GM21390 (cell line): Measurements from ENCODE around the gene CHMP4A.
"Not testable (repeated sequence)": the region's sequence is repeated elsewhere in the genome, so short reads cannot be mapped to it uniquely, and the experiment has no call there.

ENCODE experiments used
- ATAC-seq: cut with Tn5 transposase; IDR thresholded peaks from one replicate; pipeline ENCODE4 v1.9.1; 2021; ENCODE audit not compliant: unreplicated experiment

The CHMP4A gene

DNA sequence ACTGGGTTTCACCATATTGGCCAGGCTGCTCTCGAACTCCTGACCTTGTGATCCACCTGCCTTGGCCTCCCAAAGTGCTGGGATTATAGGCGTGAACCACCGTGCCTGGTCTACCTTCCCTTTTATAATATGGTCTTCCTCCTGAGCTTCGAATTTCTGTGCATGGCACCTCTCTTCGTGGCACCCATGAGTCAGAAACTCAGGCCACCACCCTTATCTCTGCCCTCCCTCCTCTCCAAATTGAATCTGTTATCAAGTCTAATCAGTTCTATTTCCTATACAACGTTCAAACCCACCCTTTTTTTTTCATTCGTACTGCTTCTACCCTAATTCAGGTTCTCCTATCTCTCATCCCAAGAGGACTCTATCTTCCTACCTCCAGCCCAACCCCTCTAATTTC, 34.1 kb upstream of the CHMP4A start:
- ATAC-seq, result no peak

GRCh38 chr14:24246765-24247212, 33.5 kb upstream of the CHMP4A start:
- no peak for ATAC-seq

GRCh38 chr14:24245350-24245749, 32.1 kb upstream of the CHMP4A start:
- ATAC-seq, result not testable (repeated sequence)

- no peak for ATAC-seq
Measured at GRCh38 chr14:24243336-24243836, 30.1 kb upstream of the CHMP4A start.

DNA sequence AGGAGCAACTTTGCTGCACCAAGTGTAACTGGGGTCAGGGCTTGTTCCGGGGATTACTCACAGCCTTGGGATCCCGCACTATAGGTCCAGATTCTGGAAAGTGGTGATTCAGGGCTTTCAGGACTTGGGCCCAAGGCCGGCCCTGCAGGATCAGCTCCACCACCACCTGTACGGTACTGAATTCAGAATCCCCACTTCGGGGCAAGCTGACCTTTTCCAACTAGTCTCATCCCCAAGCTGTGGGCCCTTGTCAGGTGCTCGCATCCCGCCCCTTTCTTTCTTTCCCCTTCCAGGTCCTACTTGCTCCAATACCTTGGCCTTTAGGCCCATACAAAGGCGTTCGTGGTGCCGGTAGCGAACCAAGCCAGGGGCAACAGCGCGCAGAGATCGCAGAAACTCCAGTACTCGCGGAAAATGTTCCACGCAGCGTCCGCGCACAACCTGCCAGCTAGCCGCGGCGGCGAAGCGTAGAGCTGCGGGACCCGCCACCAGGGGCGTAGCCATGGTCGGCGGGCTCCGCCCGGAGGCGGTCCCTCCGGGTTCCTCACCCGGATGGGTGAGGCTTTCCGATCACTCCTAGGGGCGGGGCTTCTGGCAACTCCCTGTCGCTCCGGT, 28.6 kb upstream of the CHMP4A start:
- ATAC-seq, result peak; percentile 77

DNA sequence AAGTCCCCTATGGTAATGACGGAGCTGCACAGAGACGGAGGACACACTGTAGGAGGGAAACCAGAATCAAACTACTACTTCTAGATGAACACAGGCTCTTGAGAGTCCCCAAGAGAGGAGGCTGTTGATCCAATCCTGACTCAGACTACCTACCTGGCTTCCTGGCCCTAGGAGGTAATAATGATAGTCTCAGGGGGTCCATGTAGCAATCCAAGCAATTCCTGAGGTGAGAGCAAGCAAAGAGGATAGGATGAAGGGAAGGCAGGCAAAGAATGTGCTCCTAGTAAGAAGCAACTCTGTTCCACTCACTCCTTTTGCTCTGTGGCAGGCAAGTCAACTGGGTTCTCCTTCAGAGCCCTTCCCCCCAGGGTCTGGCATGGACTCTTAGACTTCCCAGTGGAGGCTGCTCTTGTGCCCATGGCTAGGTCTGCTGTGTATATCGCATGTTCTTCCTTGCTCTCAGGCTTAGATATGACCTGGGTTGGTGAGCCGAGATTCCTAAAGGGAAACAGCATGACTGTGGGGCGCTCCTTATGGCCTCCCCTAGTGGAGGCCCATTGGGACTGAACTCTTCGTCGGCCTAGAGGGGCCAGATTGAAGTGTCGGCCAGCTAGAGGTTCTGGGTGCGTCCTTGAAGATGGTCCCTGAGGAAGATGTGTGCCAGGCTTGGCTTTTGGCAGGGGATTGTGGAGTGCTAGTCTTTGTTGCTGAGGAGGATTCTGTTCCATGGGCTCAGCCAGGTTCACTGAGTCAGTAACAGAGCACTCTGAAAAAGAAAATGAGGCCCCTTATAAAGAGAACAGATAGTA, 27.0 kb upstream of the CHMP4A start:
- ATAC-seq, result no peak

DNA sequence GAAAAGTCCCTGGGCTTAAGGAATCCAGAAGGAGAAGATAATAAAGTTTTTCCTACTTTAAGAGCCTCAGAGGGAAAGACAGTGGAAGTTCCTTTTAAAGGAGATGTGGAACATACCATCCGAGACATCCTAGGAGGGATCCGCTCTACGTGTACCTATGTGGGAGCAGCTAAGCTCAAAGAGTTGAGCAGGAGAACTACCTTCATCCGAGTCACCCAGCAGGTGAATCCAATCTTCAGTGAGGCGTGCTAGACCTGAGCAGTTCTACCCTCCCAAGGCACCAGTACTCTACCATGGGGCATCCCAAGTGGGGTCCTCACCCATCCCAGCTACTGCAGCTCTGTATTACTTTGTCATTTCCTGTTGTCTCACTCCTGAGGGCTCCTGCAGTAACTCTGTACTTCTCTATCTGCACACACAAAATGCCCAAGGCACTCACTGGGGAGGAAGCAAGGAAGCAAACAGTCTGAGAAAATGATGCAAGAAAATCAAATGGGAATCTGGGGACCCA, 25.3 kb upstream of the CHMP4A start:
- ATAC-seq, result no peak

- ATAC-seq, result no peak
Measured at GRCh38 chr14:24238123-24238522, 24.8 kb upstream of the CHMP4A start.

DNA sequence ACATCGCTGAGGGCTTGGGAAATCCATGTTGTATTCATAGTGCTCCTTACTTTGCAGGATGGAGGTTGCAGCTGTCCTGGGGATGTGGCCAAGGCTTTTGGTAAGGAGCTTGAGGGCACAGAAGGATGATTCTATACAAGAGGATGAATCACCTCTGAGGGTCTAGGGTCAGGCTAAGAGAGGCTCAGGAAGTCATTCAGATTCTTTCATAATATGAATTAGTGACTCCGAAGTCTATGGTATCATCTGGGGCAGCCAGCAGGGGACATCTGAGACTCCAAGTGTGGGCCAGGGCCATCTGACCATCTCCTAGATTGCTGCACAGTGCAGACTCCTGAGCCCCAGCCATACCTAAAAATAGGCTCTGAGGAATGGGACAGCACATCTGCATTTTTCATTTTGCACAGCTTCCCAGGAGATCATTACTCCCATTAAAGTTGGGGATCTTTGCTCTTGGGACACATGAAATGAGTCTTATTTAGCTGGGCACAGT, 24.2 kb upstream of the CHMP4A start:
- ATAC-seq, result no peak

GRCh38 chr14:24236689-24237462, 23.6 kb upstream of the CHMP4A start:
- ATAC-seq, result no peak

- ATAC-seq, result no peak
Measured at GRCh38 chr14:24235804-24236688, 22.8 kb upstream of the CHMP4A start.

DNA sequence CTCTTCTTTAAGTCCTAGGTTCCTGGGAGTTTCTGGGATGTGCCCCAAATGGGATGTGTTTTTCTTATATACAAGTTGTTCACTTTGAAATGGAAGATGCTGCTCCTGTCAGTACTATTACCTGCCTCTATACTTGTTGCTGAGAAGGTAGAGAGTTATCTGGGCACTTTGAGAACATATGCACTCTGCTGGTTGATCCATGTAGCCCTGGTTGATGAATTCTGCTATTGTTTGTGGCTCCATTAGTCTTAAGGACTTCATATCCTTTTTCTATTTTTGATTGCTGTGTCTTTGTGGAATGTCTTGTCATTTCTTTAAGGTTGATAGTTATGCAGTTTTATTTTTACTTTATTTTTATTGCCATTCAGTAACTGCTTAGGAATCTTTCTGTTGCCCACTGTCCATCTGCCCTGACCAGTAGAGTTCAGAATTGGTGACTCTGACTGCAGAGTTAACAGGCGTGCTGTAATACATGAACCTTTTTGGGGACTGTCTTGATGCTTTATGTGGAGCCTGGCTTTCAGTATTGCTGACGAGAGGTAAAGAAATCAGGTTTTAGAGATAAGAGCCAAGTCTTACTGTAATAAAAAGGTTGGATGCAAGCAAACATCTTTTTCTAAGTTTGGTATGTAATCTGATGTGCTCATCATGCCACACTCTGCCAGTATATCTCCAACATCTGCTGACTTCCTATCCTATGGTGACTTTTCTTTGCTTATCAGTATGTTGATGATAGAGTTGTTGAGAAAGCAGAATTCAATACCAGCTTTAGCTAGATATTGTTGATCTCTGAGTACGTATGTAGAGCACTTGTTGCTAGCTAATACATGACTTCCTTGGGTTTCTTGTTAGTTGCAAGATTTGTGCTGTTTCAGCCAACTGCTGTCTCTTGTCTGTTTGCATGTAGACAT, 21.1 kb upstream of the CHMP4A start:
- ATAC-seq, result no peak

DNA sequence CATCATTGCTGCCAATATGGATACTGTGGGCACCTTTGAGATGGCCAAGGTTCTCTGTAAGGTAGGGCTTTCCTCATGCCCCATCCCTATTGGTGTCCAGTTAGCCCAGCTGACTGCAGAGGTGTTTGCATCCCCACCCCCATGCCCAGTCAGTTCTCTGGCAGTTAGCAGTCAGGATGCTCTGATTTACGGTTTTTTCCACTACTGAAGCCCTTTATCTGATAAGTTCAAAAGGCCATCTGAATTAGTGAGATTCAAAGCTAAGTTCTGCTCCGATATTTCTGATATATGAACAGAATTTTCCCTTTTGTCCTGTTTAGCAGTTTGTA, 20.2 kb upstream of the CHMP4A start:
- no peak for ATAC-seq

- ATAC-seq, result peak; percentile 70
Measured at GRCh38 chr14:24232645-24233537, 19.6 kb upstream of the CHMP4A start, which contains the start of gene GMPR2. Gene GMPR2 (plus strand): TSS chr14:24232929. CDS start chr14:24233254, 325 bp downstream.

- peak; percentile 78 for ATAC-seq
Measured at GRCh38 chr14:24232121-24232644, 18.9 kb upstream of the CHMP4A start, which contains the start of gene NEDD8. Gene NEDD8 (minus strand): TSS chr14:24232367. CDS start chr14:24232267, 100 bp downstream.

DNA sequence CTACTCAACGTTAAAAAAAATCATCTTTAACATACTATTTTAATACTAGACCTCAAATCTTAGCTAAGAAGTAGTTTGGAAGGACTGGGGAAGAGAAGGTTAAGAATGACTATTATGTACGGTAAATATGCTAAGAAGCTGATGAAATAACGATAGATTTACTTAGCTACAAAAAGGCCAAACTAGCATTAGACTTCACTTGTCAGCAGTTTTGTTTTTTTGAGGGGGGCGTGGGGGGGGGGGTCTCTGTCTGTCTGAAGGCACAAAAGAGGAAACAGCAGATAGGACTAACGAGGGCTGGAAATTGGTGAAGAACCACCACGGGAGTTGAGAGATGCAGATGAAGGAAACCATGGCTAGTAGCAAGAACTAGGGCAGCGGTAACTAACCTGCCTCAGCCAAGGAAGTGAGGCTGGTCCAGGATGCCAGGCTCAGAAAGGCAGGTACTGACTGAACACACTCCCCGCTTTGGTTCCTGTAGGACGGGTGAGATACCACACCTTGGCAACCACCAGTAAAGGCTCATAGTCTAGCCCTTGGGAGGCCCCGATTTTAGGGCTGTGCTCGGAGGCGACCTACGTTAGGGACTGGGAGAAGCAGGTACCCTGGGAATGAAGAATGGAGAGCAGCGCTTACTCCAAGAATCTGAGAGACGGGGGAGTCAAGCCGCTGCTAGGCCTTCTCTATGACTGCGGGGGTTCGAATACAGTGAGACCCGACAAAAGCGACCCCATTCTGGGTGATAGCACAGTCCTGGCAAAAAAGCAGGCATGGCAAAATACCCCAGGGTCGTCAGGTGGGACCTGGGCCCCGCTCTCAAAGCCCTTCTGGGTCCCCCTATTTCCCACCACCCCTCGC, 18.2 kb upstream of the CHMP4A start:
- no peak for ATAC-seq

DNA sequence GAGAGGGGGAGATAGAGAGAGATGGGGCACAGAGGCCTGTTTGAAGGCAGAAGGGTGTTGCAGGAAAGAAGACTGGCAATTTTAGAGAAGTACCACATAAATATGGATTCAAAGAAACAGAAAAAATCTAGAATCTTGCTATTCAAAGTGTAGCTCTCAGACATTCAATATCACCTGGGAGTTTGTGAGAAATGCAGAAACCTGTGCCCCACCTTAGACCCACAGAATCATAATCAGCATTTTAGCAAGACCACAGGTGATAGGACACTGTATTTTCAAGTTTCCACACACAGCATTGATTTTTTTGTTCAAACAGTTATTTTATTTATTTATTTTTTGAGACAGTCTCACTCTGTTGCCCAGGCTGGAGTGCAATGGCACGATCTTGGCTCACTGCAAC, 15.6 kb upstream of the CHMP4A start:
- no peak for ATAC-seq
